ENCODE data around the gene CEP350.

The CEP350 gene

DNA sequence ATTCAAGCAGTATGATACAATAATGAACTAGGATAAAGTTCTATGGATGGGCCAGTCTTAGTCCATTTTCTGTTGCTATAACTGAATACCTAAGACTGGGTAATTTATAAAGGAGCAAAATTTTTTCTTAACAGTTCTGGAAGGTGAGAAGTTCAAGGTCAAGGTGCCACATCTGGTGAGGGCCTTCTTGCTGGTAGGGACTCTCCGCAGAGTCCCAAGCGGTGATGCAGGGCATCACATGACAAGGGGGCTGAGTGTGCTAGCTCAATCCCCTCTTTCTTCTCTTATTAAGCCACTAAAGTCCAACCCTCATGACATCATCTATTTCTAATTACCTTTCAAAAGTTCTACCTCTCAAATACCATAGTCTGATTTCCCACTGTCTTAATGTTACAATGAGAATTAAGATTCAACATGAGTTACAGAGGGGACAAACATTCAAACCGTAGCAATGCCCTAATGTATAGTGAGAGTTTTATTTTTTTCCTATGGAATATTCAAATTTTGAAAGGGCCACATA is 107.9 kb downstream of the CEP350 start:
- H3K36me3 ChIP-seq (ENCODE audit: insufficient read depth, low read length), result peaks cover 56% of the 10 kb centered on the region
- H2AFZ ChIP-seq (ENCODE audit: low read length), result no peak overlapping the region
- H3K4me3 ChIP-seq (ENCODE audit: low read length, poor library complexity, severe bottlenecking), result no peak overlapping the region
- H3K9me2 ChIP-seq (replicated peaks; ENCODE audit: low read depth, low read length), result no peaks in the 10 kb centered on the region
- H4K20me1 ChIP-seq (ENCODE audit: insufficient read depth, low read length, poor library complexity, severe bottlenecking), result no peaks in the 10 kb centered on the region
- peaks cover 11% of the 10 kb centered on the region for H3K4me1 ChIP-seq (ENCODE audit: insufficient read depth, low read length, poor library complexity, severe bottlenecking)
- H3K4me2 ChIP-seq (ENCODE audit: low read depth, low read length, poor library complexity, severe bottlenecking), result no peak overlapping the region
- no peak overlapping the region for H3K9ac ChIP-seq (ENCODE audit: low read depth, low read length, poor library complexity, severe bottlenecking)
- H3F3A ChIP-seq (ENCODE audit: low read depth), result peaks cover 6% of the 10 kb centered on the region; the same call in 1 of the 2 replicates
- H3K27me3 ChIP-seq (ENCODE audit: insufficient read depth, low read length, poor library complexity, severe bottlenecking), result no peaks in the 10 kb centered on the region
- H3K79me2 ChIP-seq (ENCODE audit: insufficient read depth, low read length), result no peaks in the 10 kb centered on the region
- no peaks in the 10 kb centered on the region for H3K9me3 ChIP-seq (ENCODE audit: insufficient read depth, low read depth, low read length)
- TF ChIP-seq, protein P1, sequence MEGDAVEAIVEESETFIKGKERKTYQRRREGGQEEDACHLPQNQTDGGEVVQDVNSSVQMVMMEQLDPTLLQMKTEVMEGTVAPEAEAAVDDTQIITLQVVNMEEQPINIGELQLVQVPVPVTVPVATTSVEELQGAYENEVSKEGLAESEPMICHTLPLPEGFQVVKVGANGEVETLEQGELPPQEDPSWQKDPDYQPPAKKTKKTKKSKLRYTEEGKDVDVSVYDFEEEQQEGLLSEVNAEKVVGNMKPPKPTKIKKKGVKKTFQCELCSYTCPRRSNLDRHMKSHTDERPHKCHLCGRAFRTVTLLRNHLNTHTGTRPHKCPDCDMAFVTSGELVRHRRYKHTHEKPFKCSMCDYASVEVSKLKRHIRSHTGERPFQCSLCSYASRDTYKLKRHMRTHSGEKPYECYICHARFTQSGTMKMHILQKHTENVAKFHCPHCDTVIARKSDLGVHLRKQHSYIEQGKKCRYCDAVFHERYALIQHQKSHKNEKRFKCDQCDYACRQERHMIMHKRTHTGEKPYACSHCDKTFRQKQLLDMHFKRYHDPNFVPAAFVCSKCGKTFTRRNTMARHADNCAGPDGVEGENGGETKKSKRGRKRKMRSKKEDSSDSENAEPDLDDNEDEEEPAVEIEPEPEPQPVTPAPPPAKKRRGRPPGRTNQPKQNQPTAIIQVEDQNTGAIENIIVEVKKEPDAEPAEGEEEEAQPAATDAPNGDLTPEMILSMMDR (conservative IDR thresholded peaks at IDR 0.05; ENCODE audit: low read length), result no peak
- no peak for TF ChIP-seq EZH2phosphoT487 (IDR thresholded peaks at IDR 0.05; ENCODE audit: borderline replicate concordance)

- Histone ChIP-seq H3K79me2 (ENCODE audit: insufficient read depth, low read length) (no peaks in the 10 kb centered on the region), H3K27me3 (ENCODE audit: insufficient read depth, low read length, poor library complexity, severe bottlenecking) (no peaks in the 10 kb centered on the region), H3K9me3 (ENCODE audit: insufficient read depth, low read depth, low read length) (no peaks in the 10 kb centered on the region), H4K20me1 (ENCODE audit: insufficient read depth, low read length, poor library complexity, severe bottlenecking) (no peaks in the 10 kb centered on the region), H3K4me3 (ENCODE audit: low read length, poor library complexity, severe bottlenecking) (no peak overlapping the region), H3K4me1 (ENCODE audit: insufficient read depth, low read length, poor library complexity, severe bottlenecking) (no peaks in the 10 kb centered on the region), H3F3A (ENCODE audit: low read depth) (no peaks in the 10 kb centered on the region), H3K4me2 (ENCODE audit: low read depth, low read length, poor library complexity, severe bottlenecking) (no peak overlapping the region), H3K9ac (ENCODE audit: low read depth, low read length, poor library complexity, severe bottlenecking) (no peak overlapping the region), H3K9me2 (replicated peaks; ENCODE audit: low read depth, low read length) (no peaks in the 10 kb centered on the region), H2AFZ (ENCODE audit: low read length) (no peak overlapping the region), H3K36me3 (ENCODE audit: insufficient read depth, low read length) (peaks cover 81% of the 10 kb centered on the region)
- TF ChIP-seq, protein P1 (conservative IDR thresholded peaks at IDR 0.05; ENCODE audit: low read length), result no peak
- TF ChIP-seq EZH2phosphoT487 (IDR thresholded peaks at IDR 0.05; ENCODE audit: borderline replicate concordance), result no peak
These were observed 110.8 kb downstream of the CEP350 start for GRCh38 chr1:180065408-180065807.

- no peaks in the 10 kb centered on the region for H3F3A ChIP-seq (ENCODE audit: low read depth)
- H2AFZ ChIP-seq (ENCODE audit: low read length), result no peak overlapping the region
- H3K9ac ChIP-seq (ENCODE audit: low read depth, low read length, poor library complexity, severe bottlenecking), result no peak overlapping the region
- no peaks in the 10 kb centered on the region for H3K9me2 ChIP-seq (replicated peaks; ENCODE audit: low read depth, low read length)
- H3K27me3 ChIP-seq (ENCODE audit: insufficient read depth, low read length, poor library complexity, severe bottlenecking), result no peaks in the 10 kb centered on the region
- no peaks in the 10 kb centered on the region for H3K9me3 ChIP-seq (ENCODE audit: insufficient read depth, low read depth, low read length)
- no peak overlapping the region for H3K4me2 ChIP-seq (ENCODE audit: low read depth, low read length, poor library complexity, severe bottlenecking)
- H4K20me1 ChIP-seq (ENCODE audit: insufficient read depth, low read length, poor library complexity, severe bottlenecking), result no peaks in the 10 kb centered on the region
- peaks cover 83% of the 10 kb centered on the region for H3K36me3 ChIP-seq (ENCODE audit: insufficient read depth, low read length)
- no peaks in the 10 kb centered on the region for H3K79me2 ChIP-seq (ENCODE audit: insufficient read depth, low read length)
- no peaks in the 10 kb centered on the region for H3K4me1 ChIP-seq (ENCODE audit: insufficient read depth, low read length, poor library complexity, severe bottlenecking)
- no peak overlapping the region for H3K4me3 ChIP-seq (ENCODE audit: low read length, poor library complexity, severe bottlenecking)
- TF ChIP-seq EZH2phosphoT487 (IDR thresholded peaks at IDR 0.05; ENCODE audit: borderline replicate concordance), result no peak
- TF ChIP-seq, protein P1 (conservative IDR thresholded peaks at IDR 0.05; ENCODE audit: low read length), result no peak
These were observed 111.5 kb downstream of the CEP350 start for GRCh38 chr1:180066150-180066549.
